ENCODE measurements around the gene ZFP92. TPM values are rescaled to one million over a fixed set of nuclear protein-coding genes. Genes with fewer than 3 reads are reported as not detected.

Gene ZFP92
- total RNA-seq, 3 donors from 2014 or later = 0.29 to 1.6 (median 1.3) TPM

DNA sequence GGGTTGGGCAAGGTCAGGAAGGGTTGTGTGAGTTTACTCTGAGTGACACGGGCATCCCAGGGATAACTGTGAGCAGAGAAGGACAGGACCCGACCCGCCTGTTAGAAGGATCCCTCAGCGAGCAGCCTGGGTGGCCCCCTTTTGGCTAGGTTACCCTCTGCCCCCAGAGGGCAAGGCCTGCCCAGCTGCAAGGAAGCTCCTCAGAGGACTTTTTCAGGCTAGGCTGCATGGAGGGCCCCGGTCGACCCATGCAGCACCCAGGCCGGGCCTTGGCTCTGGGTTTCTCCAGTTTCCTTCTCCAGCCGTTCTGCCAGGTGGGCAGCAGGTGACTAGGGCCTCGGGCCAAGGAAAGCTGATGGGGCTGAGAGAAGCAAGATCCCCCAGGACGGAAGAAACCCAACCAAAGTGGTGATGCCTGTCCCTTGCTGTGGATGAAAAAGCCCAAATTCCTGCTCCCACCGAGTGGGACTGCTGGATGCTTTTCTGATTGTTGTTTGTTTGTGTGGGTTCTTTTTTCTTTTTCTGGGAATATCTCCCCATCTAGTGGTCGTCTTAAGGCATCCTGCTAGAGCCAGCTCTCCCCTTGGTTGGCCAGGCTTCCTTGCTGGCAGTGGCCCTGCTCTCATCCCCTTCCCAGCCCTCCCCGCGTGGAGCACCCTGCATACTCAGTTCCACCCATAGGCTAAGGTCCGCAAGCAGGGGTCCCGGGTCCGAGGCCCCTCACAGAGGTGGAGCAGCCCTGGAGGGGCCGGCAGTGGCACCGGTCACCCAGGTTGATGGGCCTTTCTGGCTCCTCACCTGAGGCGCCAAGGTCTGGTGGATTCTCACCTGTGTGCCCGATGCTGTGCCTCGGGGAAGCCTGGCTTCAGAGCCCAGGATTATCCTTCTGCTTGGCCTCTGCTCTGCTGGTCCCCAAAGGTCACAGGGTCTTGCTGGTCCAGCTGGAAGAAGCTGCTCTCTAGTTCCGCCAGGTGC, 1.8 kb downstream of the ZFP92 start:
- no peak for DNase-seq (ENCODE audit: low spot score in 2 of 2)
- no peak for TF ChIP-seq POLR2A (IDR thresholded peaks at IDR 0.05)
- TF ChIP-seq POLR2AphosphoS5 (IDR thresholded peaks at IDR 0.05) = no peak
- TF ChIP-seq, protein P1, sequence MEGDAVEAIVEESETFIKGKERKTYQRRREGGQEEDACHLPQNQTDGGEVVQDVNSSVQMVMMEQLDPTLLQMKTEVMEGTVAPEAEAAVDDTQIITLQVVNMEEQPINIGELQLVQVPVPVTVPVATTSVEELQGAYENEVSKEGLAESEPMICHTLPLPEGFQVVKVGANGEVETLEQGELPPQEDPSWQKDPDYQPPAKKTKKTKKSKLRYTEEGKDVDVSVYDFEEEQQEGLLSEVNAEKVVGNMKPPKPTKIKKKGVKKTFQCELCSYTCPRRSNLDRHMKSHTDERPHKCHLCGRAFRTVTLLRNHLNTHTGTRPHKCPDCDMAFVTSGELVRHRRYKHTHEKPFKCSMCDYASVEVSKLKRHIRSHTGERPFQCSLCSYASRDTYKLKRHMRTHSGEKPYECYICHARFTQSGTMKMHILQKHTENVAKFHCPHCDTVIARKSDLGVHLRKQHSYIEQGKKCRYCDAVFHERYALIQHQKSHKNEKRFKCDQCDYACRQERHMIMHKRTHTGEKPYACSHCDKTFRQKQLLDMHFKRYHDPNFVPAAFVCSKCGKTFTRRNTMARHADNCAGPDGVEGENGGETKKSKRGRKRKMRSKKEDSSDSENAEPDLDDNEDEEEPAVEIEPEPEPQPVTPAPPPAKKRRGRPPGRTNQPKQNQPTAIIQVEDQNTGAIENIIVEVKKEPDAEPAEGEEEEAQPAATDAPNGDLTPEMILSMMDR (IDR thresholded peaks at IDR 0.05) = no peak
- H3K36me3 ChIP-seq = no peaks in the 10 kb centered on the region
- intact Hi-C loops (cut with DNase I; ENCODE audit: low total_unique reads) = no loop called here
- H3K27me3 ChIP-seq = peaks cover 0 to 73% of the 10 kb centered on the region in 2 donors
- H3K4me3 ChIP-seq = peak overlapping the region in 1 of 3 donors; percentile 69
- H3K27ac ChIP-seq = no peak overlapping the region
- no peaks in the 10 kb centered on the region for H3K9me3 ChIP-seq
- no peaks in the 10 kb centered on the region for H3K4me1 ChIP-seq

DNA sequence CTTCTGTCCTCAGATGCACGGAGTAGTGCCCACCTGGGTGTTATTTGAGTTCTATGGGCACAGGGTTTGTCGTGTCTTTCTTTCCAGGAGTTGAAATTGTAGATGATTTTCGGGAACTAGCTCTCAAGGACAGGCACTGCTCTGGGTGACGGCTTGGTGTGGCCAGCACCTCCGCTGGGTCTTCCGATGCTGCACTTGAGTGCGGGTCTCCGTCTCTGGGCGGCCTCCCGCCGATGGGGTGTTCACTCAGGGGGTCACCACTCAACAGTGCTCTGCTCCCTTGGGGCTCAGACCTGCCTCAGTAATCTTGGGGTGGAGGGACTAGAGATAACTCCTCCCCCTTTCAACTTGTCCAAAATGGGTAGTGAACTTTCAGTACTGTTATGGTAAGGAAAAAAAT, 2.5 kb downstream of the ZFP92 start:
- H3K4me3 ChIP-seq = no peak overlapping the region
- H3K4me1 ChIP-seq = no peaks in the 10 kb centered on the region
- no peak overlapping the region for H3K27ac ChIP-seq
- no peak for DNase-seq (ENCODE audit: low spot score in 2 of 2)
- H3K27me3 ChIP-seq = peaks cover 0 to 77% of the 10 kb centered on the region in 2 donors
- H3K9me3 ChIP-seq = no peaks in the 10 kb centered on the region
- TF ChIP-seq, protein P1 (IDR thresholded peaks at IDR 0.05) = no peak
- TF ChIP-seq POLR2A (IDR thresholded peaks at IDR 0.05) (no peak), POLR2AphosphoS5 (IDR thresholded peaks at IDR 0.05) (no peak)
- intact Hi-C loops (cut with DNase I; ENCODE audit: low total_unique reads) = no loop called here
- no peaks in the 10 kb centered on the region for H3K36me3 ChIP-seq

DNA sequence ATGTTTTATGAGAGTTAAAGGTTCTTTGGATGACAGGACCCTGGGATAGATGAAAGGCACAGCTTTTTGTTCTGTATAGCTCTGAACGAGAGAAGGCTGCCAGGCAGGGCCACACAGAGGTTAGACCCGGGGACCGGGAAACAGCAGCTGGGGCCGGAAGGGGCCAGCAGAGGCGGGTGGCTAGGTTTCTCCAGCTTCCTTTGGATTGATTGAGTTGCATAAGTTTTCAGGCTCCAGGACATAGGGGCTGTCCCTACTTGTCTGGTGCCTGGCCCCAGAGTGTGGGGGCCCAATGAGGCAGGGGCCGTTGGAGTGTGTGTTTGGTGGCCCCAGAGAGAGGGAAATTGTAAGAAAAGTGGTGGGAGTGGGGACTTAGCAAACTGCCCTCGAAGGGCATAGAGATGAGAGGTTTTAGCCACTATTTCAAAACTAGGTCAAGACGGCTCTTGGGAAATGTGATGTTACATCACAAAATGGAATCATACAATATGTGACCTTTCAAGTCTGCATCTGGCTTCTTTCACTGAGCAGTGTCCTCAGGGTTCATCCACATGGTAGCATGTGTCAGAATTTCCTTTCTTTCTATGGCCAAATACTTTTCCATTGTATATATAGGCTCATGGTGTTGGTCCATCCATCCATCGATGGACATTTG, 3.7 kb downstream of the ZFP92 start:
- Histone ChIP-seq H3K27ac (peak overlapping the region in 1 of 2 donors; percentile 6), H3K4me1 (no peaks in the 10 kb centered on the region), H3K27me3 (peaks cover 0 to 90% of the 10 kb centered on the region in 2 donors), H3K36me3 (no peaks in the 10 kb centered on the region), H3K9me3 (no peaks in the 10 kb centered on the region), H3K4me3 (no peak overlapping the region)
- TF ChIP-seq POLR2A (IDR thresholded peaks at IDR 0.05) = no peak
- TF ChIP-seq POLR2AphosphoS5 (IDR thresholded peaks at IDR 0.05) = peak in 1 of 3 donors; percentile 21
- intact Hi-C loops (cut with DNase I; ENCODE audit: low total_unique reads) = no loop called here
- DNase-seq (ENCODE audit: low spot score in 2 of 2) = no peak

DNA sequence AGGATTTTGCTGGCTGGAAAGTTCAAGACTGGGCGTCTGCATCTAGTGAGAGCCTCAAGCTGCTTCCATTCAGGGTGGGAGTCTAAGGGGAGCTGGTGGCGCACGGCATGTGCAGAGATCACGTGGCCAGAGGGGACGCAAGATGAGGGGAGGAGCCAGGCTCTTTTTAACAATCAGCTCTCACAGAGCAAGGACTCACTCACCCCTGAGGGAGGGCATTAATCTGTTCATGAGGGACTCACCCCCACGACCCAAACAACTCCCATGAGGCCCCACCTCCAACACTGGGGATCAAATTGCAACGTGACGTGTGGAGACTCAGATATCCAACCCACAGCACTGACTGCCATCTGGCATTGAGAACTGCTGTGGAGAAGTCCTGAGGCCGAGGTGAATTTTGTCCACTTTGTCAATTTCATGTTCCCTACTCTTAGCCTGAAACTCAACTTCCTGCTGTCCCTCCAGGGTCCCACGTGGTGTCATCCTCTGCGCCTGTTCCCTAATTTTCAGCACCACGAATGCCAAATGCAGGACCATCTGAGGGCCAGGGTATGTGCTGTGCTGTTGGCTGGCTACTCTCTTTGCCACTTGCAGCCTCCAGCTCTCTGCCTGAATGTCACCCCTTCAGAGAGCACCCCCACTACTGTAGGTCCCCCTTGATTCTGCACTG, 5.6 kb downstream of the ZFP92 start:
- H3K4me3 ChIP-seq = no peak overlapping the region
- intact Hi-C loops (cut with DNase I; ENCODE audit: low total_unique reads) = no loop called here
- TF ChIP-seq, protein P1 (IDR thresholded peaks at IDR 0.05) = no peak
- TF ChIP-seq POLR2AphosphoS5 (IDR thresholded peaks at IDR 0.05) = no peak
- TF ChIP-seq POLR2A (IDR thresholded peaks at IDR 0.05) = no peak
- peaks cover 0 to 78% of the 10 kb centered on the region in 2 donors for H3K27me3 ChIP-seq
- H3K4me1 ChIP-seq = no peaks in the 10 kb centered on the region
- no peak for DNase-seq (ENCODE audit: low spot score in 2 of 2)
- no peaks in the 10 kb centered on the region for H3K9me3 ChIP-seq
- no peak overlapping the region for H3K27ac ChIP-seq
- no peaks in the 10 kb centered on the region for H3K36me3 ChIP-seq

DNA sequence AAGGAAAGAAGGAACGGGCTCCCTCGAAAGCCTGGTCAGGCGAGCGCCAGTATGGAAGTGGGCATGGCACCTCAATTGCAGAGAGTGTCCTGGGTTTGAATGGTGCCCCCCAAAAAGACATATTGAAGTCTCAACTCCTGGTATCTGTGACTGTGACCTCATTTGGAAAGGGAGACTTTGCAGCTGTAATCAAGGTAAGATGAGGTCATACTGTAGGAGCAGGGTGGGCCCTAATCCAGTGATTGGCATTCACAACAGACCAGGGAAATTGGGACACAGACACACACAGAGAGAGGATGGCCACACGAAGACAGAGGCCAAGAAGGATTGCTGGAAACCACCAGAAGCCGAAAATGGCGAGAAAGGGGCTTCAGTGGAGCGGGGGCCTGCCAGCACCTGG, 6.4 kb downstream of the ZFP92 start:
- intact Hi-C loops (cut with DNase I; ENCODE audit: low total_unique reads) = no loop called here
- H3K4me1 ChIP-seq = no peaks in the 10 kb centered on the region
- H3K36me3 ChIP-seq = no peaks in the 10 kb centered on the region
- DNase-seq (ENCODE audit: low spot score in 2 of 2) = no peak
- peaks cover 0 to 76% of the 10 kb centered on the region in 2 donors for H3K27me3 ChIP-seq
- no peak overlapping the region for H3K27ac ChIP-seq
- H3K9me3 ChIP-seq = no peaks in the 10 kb centered on the region
- TF ChIP-seq, protein P1 (IDR thresholded peaks at IDR 0.05) = no peak
- TF ChIP-seq POLR2AphosphoS5 (IDR thresholded peaks at IDR 0.05) = no peak
- TF ChIP-seq POLR2A (IDR thresholded peaks at IDR 0.05) = no peak
- H3K4me3 ChIP-seq = no peak overlapping the region
